Stimulated activated naive CD8-positive, alpha-beta T cell treated with anti-CD3 and anti-CD28 coated beads, Interleukin-15, Interleukin-2, amounts not matched to agents 100 U/mL and 50 U/mL, for 24 hours (primary cell): ENCODE data around the gene SEPTIN11.

ENCODE experiments used
- ATAC-seq: fragments of 150-1000 bp; cut with Tn5 transposase; one replicate; pipeline ENCODE4 v1.10.0; 2021
- DNase-seq: peaks from one replicate; pipeline ENCODE4 v3.0.0; 2021

The SEPTIN11 gene

GRCh38 chr4:76949276-76950051 lies at the start of gene SEPTIN11:
SEPTIN11 (plus strand) TSS chr4:76949752; CDS start chr4:76949904, 152 bp downstream.
- DNase-seq (peak; percentile 86), ATAC-seq (peak; percentile 66)

DNA sequence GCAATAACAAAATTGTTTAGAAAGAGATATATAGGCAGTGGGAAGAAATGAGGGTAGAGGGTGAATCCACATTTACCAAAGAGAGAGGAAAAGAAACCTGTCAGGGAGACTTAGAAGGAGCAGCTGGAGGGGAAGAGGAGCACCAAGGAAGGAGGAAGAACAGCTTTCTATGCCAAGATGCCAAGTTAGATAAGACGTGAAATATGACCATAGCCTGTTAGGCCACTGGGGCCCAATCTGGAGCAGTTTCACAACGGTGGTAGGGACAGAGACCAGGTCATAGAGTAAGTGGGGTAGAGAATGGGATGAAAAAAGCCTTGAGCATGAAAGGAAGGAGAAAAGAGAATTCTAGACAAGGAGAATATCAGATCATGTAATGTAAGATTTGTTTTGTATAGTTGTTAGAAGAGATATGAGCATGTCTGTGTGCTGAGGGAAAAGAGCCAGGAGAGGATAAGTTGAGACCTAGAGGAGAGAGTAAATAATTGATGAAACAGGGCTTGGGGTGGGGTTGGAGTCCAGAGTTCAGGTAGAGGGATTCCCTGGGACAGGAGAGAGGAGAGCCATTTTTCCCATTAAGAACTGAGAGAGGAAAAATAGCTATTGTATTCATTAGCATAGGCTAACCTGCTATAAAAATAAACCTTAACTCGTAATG lies 47.2 kb upstream of the SEPTIN11 start:
- ATAC-seq, result no peak
- no peak for DNase-seq

- no peak for ATAC-seq
- DNase-seq, result no peak
These were observed 44.8 kb upstream of the SEPTIN11 start for GRCh38 chr4:76904646-76905190.

DNA sequence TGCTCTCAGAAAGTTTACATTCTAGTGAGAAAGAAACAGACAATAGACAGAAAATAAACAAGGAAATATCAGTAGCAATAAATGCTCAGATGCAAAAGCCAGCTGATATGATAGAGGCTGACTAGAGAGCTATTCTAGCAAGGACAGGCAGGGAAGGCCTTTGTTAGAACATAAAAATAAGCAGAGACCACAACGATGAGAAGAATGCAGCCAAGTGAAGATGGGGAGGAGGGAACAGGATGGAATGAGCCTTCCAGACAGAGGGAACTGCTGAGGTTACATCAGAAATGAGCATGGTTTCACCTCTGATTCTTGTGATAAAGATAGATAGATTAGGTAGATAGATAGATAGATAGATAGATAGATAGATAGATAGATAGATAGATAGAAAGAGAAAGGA lies 44.0 kb upstream of the SEPTIN11 start:
- no peak for DNase-seq
- no peak for ATAC-seq

DNA sequence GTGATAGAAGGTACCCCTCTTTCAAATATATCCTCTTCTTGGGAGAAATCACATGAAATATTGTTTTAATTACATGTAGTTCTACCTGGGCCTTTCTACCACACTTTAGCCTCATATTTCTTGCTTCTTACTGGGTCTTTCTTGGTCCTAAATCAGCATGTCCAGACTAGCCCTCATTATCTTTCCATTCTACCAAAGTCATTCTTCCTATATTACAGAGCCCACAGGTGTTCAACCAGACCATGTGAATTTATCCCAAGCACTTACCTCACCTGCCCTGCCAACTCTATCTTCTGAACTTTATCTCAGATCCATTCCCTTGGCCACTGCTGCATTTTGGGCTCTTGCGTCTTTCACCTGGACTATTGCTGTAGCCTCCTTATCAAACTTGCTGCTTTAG lies 39.8 kb upstream of the SEPTIN11 start:
- no peak for ATAC-seq

GRCh38 chr4:76920715-76921114 lies 28.8 kb upstream of the SEPTIN11 start:
- ATAC-seq (no peak), DNase-seq (no peak)

More for the DNA sequence above, 39.8 kb upstream of the SEPTIN11 start:
- no peak for DNase-seq

- no peak for ATAC-seq
- no peak for DNase-seq
These were observed 25.8 kb upstream of the SEPTIN11 start for GRCh38 chr4:76923619-76924357.

DNA sequence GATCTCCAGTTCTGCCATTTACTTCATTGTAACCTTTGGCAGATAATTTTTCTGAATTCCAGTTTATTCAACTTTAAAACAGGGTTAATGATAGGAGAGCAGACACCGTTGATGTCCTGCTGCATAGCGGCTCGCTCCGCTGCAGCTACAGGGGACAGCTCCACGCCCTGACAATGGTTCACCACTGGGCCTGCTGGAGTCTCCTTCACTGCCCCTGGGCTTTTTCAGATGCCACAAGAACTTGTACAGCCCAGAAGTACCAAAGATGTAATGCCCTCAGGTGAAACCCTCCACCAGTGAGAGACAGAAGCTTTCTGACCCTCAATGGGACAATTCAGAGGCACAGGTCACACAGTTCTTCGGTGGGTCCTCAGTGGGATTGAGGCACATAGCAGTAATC lies 22.7 kb upstream of the SEPTIN11 start:
- no peak for DNase-seq
- no peak for ATAC-seq

DNA sequence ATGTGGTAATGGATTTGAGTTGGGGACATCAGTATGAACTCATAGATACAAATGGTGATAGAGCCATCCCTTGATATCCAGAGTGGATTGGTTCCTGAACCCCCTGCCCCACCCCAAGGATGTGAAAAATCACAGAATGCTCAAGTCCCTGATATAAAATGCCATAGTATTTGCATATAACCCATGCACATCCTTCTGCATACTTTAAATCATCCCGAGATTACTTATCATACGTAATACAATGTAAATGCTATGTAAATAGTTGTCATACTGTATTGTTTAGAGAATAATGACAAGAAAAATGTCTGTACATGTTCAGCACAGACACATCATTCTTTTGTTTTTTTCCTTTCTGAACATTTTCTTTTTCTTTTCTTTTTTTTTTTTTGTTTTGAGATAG lies 18.9 kb upstream of the SEPTIN11 start:
- DNase-seq, result no peak
- ATAC-seq, result no peak

DNA sequence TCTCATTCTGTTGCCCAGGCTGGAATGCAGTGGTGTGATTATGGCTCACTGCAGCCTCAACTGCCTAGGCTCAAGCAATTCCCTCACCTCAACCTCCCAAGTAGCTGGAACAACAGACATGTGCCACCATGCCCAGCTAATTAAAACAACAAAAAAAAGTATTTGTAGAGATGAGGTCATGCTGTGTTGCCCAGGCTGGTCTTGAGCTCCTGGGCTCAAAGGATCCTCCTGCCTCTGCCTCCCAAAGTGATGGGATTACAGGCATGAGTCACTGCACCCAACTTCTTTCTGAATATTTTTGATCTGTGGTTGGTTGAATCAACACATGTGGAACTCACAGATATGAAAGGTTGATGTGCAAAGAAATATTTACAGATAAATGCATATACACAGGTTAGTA lies 18.5 kb upstream of the SEPTIN11 start:
- ATAC-seq (no peak), DNase-seq (no peak)

DNA sequence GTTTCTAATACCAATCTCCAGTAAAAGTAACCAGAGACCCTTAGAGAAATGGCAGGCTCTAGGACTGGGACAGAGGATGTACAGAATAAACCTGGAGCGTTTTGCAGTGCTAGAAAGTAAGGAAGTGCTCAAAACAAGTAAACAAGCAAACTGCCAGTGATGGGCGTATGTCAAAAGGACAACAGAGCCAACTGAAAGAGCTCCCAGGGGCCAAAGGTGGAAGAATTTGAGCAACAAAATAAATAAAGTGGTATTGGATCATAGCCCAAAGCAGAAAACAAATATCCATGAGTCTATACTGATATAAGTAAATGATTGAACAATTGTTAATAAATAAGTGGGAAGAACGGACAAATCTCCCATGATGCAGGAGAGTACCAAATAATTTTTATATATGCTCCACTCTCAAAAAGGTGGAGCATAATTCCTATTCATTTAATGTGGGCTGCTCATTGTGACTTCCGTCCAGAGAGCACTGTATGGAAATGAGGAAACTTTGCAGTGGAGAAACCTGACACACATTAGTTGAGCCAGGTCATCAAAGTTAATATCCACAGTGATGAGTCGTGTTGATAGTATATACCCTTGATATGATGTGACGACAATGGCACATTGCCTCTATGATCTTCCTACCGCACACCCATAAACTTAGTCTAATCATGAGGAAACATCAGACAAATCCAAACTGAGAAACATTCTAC lies 17.8 kb upstream of the SEPTIN11 start:
- DNase-seq, result no peak
- no peak for ATAC-seq

DNA sequence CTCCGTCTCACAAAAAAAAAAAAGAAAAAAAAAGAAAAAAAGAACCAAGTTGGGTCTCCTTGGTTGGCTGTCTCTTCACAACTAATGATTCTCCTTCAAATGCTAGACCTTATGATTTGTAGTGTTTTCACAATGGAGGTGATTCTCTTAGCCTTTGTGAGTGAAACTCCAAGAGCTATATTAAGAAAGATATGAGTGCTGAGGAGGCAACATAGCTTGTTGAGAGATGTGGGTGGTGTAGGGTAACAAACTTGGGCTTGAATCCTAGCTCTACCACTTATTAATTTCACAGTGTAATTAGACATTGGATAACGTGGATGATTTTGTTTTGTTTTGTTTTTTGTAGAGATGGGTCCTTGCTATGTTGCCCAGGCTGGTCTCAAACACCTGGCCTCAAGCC lies 10.4 kb upstream of the SEPTIN11 start:
- DNase-seq (no peak), ATAC-seq (no peak)

- ATAC-seq (no peak), DNase-seq (no peak)
These were observed 6.4 kb upstream of the SEPTIN11 start for GRCh38 chr4:76943129-76943620.

DNA sequence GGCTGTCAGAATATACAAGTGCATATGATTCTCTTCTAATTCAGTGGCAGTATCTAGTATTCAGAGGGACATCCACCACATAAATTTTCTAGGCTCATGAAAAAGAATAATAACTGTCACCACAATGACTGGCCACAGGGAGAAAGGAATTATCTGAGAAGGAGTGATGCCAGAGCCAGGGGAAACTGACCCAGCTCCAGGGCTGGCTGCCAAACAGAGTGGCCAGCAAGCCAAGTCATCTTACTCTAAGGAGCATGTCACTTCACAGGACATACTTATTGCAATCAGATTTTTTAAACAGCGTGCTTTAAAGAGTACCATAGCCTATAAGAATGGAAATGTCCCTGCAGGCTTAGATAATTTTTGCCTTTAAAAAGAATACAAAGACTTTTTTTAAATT lies 5.8 kb upstream of the SEPTIN11 start:
- DNase-seq (no peak), ATAC-seq (no peak)

DNA sequence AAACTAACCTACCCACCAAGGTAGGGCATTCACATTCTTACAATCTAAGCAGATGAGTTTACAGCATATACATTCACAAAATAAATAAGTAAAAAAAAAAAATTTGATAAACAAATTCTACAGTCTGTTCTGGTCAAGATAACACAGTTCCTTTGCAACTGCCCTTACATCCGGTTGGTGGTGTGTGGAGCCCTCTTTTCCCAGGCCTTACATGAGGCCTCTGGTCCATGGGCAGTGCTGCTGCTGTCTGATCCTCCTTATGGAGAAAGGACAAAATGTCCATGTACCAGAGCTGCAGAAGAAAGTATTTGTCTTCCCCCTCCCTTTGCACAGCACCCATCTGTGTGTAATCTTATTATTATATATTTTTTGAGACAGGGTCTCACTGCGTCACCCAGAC lies 2.2 kb upstream of the SEPTIN11 start:
- ATAC-seq (no peak), DNase-seq (no peak)

DNA sequence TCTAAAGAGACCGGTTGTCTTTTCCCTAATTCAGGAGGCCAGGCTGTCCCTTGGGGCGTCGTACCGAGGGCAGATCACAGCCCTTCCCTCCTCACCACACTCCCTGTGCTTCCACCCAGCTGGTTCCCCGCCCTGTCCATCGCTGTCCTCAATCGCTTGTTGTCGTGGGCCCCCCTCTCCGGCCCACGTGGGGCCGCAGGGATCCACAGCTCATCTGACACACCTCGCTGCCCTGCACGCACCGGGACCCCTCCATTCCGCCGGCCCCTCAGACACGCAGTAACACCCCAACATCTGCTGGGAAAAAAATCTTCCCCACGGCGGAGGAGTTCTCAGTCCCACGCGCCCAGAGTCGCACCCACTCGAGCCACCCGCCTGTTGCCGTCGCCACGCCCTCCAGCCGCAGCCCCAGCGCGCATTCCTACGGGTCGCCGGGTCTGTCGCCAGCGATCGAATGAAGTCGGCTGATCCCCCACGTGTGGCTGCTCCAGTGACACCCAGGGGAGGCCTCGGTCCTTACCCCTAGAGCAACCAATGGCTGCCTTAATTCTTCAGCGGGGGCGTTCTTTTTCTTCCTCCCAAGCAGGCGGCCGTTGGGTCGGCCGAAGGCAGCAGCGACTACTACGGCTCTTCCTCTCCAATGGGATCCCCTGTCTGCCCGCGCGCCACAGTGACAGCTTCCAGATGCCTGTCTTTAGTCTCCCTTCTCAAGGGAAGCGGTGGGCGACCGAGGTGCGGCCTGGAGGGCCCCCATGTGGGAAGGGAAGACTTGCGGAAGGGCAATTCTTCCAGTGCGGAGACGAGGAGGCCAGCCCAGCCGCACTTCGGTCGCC lies 893 bp upstream of the SEPTIN11 start:
- peak; percentile 66 for DNase-seq
- ATAC-seq, result peak; percentile 61

DNA sequence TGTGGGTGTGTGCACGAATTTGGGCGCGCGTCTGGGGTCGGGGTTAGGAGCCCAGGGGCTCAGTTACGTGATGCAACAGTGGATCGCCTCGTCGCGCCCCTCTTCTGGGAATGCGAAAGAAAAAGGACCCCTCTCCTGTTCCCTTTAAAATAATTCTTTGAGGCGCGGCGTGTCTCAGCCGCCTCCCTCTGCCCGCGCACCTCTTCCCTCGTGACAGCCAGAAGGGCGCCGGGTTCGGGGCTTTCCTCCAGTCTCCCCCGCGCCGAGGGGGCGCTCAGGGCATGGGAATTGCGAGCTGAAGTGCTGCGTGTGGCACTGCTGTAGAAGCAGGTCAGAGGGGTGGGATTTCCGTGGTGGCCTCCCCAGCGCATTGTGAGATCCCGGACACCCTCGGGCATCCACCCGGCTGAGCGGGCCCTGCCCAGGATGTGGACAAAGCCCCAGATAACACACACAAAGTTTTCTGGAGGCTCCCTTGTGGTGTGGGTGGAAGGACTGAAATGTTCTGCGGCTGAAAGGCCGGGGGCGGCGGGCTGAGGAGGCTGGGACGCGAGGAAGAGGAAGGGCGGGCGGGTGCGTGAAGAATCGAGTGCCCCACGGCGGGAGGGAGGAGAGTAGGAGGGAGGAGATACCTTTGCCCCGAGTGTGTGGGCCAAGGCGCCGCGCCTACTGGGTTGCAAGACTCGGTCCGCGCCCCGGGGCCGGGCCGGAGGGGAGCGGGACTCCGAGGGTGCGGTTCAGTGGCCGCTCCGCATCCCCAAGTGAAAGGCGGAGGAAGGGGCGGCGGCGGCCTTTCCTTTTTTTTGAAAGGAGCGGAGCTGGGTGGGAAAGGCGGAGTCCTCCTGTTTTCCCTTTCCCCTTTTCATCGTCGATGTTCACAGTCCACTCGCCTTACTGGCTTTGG lies 752 bp downstream of the SEPTIN11 start:
- ATAC-seq (peak; percentile 47), DNase-seq (peak; percentile 72)

DNA sequence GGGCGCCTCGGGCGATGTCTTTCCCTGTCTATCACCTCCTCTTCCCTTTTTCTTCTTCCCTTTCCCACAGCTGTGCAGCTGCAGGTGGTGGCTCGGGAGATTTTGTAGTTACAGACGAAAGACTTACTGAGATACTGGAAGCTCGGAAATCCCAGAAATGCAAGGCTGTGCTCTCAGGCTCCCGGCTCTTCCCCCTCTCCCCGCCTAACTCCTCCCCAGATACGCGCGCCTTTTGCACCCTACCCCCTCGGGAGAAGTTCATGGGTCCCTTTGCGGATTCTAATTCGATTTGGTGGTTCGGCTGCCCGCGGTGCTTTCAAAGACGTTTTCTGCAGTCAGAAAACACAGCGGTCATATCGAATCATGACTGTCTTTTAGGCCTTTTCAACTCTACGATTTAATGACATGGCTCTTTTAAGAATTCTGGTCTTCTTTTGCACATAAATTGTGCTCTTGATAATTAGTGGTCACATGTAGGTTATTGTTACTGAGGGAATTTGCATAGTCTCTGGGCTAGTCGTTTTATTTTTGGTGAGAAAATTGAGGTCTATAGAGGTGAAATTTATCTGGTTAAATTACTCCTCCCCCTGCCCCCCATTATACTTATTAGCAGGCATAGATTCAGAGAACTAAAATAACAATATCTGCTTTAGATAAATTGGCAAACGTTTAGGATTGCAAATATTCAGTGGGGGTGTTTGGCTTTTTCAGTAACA lies 1.6 kb downstream of the SEPTIN11 start:
- DNase-seq, result peak; percentile 32
- no peak for ATAC-seq

- ATAC-seq (no peak), DNase-seq (no peak)
These were observed 2.1 kb downstream of the SEPTIN11 start for GRCh38 chr4:76951672-76952010.
